Transverse colon (tissue), 4 donors: ENCODE measurements around the gene ADD1. TPM values are rescaled to one million over a fixed set of nuclear protein-coding genes. Genes with fewer than 3 reads are reported as not detected.

ENCODE experiments used
- DNase-seq: peaks from one replicate; pipeline ENCODE4 v3.0.0-alpha.2; 2019
- H3K27ac ChIP-seq, 4 donors: fragments of 200-600 bp; sonication (generic); 2 replicates each; pipeline ENCODE4 v1.5.1; 2016 to 2018; ENCODE audit warnings: inconsistent platforms in 4 of 4
- H3K27me3 ChIP-seq: fragments of 200-600 bp; sonication (generic); 2 replicates; pipeline ENCODE4 v1.5.1; 2017; ENCODE audit warnings: inconsistent platforms
- H3K36me3 ChIP-seq, 4 donors: fragments of 200-600 bp; sonication (generic); 2 replicates each; pipeline ENCODE4 v1.5.1; 2017 to 2019; ENCODE audit warnings: inconsistent platforms in 4 of 4
- H3K4me1 ChIP-seq, 4 donors: fragments of 200-600 bp; sonication (generic); 2 replicates each; pipeline ENCODE4 v1.5.1; 2017 to 2020; ENCODE audit warnings: inconsistent platforms in 4 of 4
- H3K4me3 ChIP-seq, 4 donors: fragments of 200-600 bp; sonication (generic); 1 replicate in 1 of 4; 2 replicates in 3 of 4; pipeline versions ENCODE4 v1.5.1 to v1.6.1; 2017 to 2019; ENCODE audit warnings: inconsistent platforms in 4 of 4
- H3K9me3 ChIP-seq, 2 donors: fragments of 200-600 bp; sonication (generic); 2 replicates each; pipeline ENCODE4 v1.5.1; 2017 to 2019; ENCODE audit warnings: inconsistent platforms in 2 of 2
- CTCF ChIP-seq, 5 experiments: fragments of 200-600 bp in 3 of 5; fragments of 450-650 bp in 2 of 5; sonication (generic) in 3 of 5; IDR thresholded peaks; 1 replicate in 2 of 5; 2 replicates in 3 of 5; pipeline ENCODE4 v1.5.1; 2016 to 2017; ENCODE audit warnings: antibody characterized with exemption in 5 of 5, inconsistent platforms in 3 of 5, mild to moderate bottlenecking in 2 of 5, moderate library complexity in 1 of 5
- EP300 ChIP-seq: sonication (generic); formaldehyde crosslinking; IDR thresholded peaks from one replicate; pipeline ENCODE4 v1.6.1; 2017; ENCODE audit warnings: antibody characterized with exemption, low read depth
- POLR2A ChIP-seq: fragments of 450-650 bp; IDR thresholded peaks from one replicate; pipeline ENCODE4 v1.6.1; 2016; ENCODE audit warnings: antibody characterized with exemption, mild to moderate bottlenecking, moderate library complexity
- POLR2AphosphoS5 ChIP-seq, 3 donors: sonication (generic); formaldehyde crosslinking; IDR thresholded peaks; one replicate each; pipeline ENCODE4 v1.6.1; 2016; ENCODE audit warnings: antibody characterized with exemption in 3 of 3
- WGBS, 2 donors: methylation state at CpG; one replicate each; pipeline ENCODE4 v1.1.5; 2018; ENCODE audit warnings: low coverage in 1 of 2; 5-methylcytosine and 5-hydroxymethylcytosine counted together
- in situ Hi-C, 4 donors: fragments of 200-750 bp; cut with MboI; loops; one replicate each; pipeline versions ENCODE4 v1.15.0 to v1.15.1; 2017; ENCODE audit warnings: low sequenced_read_pairs in 3 of 4, low pct_ligation_motif_present in 1 of 4, low pct_unique_long_range_greater_than_20kb in 1 of 4
- intact Hi-C: fragments of 100-400 bp; cut with DNase I; formaldehyde crosslinking; loops from one replicate; pipeline ENCODE4 v1.15.1; 2023; ENCODE audit warnings: low total_unique reads
- total RNA-seq, 4 donors: library from RNA; depleted of rRNA; stranded (reverse); fragments of >200 nt; gene quantifications; one replicate each; pipeline ENCODE4 v1.1.0, GENCODE V29; 2016

ADD1 gene
- total RNA-seq, 4 donors from 2014 or later: 218 to 392 (median 299) TPM

GRCh38 chr4:2927016-2927695 is 83.5 kb downstream of the ADD1 start:
- Histone ChIP-seq H3K4me3 (no peak overlapping the region), H3K27ac (no peak overlapping the region), H3K36me3 (peaks cover 0 to 35% (median 6%) of the 10 kb centered on the region in 4 donors), H3K4me1 (peaks cover 6 to 30% (median 20%) of the 10 kb centered on the region in 4 donors), H3K9me3 (no peaks in the 10 kb centered on the region), H3K27me3 (no peaks in the 10 kb centered on the region)
- no peak for DNase-seq
- intact Hi-C loops (no loop called here), in situ Hi-C loops (loop anchor here in 2 of 4 donors (25.0 kb wide), 1 partner anchor 165 kb away; the partner anchor contains the start of gene TNIP2 (in 2 of the 2))
- no peak for TF ChIP-seq POLR2AphosphoS5 (IDR thresholded peaks at IDR 0.05)
- no peak for TF ChIP-seq EP300
- TF ChIP-seq POLR2A: no peak
- no peak for TF ChIP-seq CTCF (IDR thresholded peaks at IDR 0.05)
- WGBS, 2 donors: 94% methylated on average over 5 to 18 of the region's 18 CpGs

- Histone ChIP-seq H3K4me1 (peaks cover 6 to 29% (median 20%) of the 10 kb centered on the region in 4 donors), H3K36me3 (peaks cover 0 to 30% (median 6%) of the 10 kb centered on the region in 4 donors), H3K4me3 (no peak overlapping the region), H3K27me3 (no peaks in the 10 kb centered on the region), H3K9me3 (no peaks in the 10 kb centered on the region), H3K27ac (no peak overlapping the region)
- DNase-seq: no peak
- WGBS, 2 donors: 97% methylated on average over 12 of the region's 12 CpGs; no CpG with 5 or more reads in 1 of the 2 donors
- no peak for TF ChIP-seq CTCF (IDR thresholded peaks at IDR 0.05)
- TF ChIP-seq EP300: no peak
- TF ChIP-seq POLR2A: no peak
- TF ChIP-seq POLR2AphosphoS5 (IDR thresholded peaks at IDR 0.05): no peak
- in situ Hi-C loops (loop anchor here in 2 of 4 donors (25.0 kb wide), 1 partner anchor 165 kb away; the partner anchor contains the start of gene TNIP2 (in 2 of the 2)), intact Hi-C loops (no loop called here)
Observed at GRCh38 chr4:2927696-2928075, 84.0 kb downstream of the ADD1 start.

GRCh38 chr4:2928242-2929176 is 84.9 kb downstream of the ADD1 start:
- in situ Hi-C loops: loop anchor here in 2 of 4 donors (25.0 kb wide), 1 partner anchor 166 kb away; the partner anchor contains the start of gene TNIP2 (in 2 of the 2)
- H3K4me3 ChIP-seq: no peak overlapping the region
- WGBS, 2 donors: 91% methylated on average over 32 of the region's 32 CpGs; no CpG with 5 or more reads in 1 of the 2 donors
- H3K27me3 ChIP-seq: no peaks in the 10 kb centered on the region
- intact Hi-C loops: no loop called here
- TF ChIP-seq CTCF (IDR thresholded peaks at IDR 0.05) (no peak), EP300 (no peak), POLR2A (no peak), POLR2AphosphoS5 (IDR thresholded peaks at IDR 0.05) (no peak)
- DNase-seq: no peak
- peaks cover 7 to 35% (median 23%) of the 10 kb centered on the region in 4 donors for H3K4me1 ChIP-seq
- no peaks in the 10 kb centered on the region for H3K9me3 ChIP-seq
- H3K27ac ChIP-seq: no peak overlapping the region
- peaks cover 0 to 27% (median 6%) of the 10 kb centered on the region in 4 donors for H3K36me3 ChIP-seq

- Histone ChIP-seq H3K27me3 (no peaks in the 10 kb centered on the region), H3K4me3 (no peak overlapping the region), H3K9me3 (no peaks in the 10 kb centered on the region), H3K4me1 (peaks cover 7 to 39% (median 28%) of the 10 kb centered on the region in 4 donors), H3K36me3 (peaks cover 0 to 27% (median 6%) of the 10 kb centered on the region in 4 donors), H3K27ac (no peak overlapping the region)
- in situ Hi-C loops: loop anchor here in 2 of 4 donors (25.0 kb wide), 1 partner anchor 167 kb away; the partner anchor contains the start of gene TNIP2 (in 2 of the 2)
- DNase-seq: no peak
- WGBS, 2 donors: 80 to 91% methylated on average over 1 to 16 of the region's 16 CpGs
- intact Hi-C loops: no loop called here
- TF ChIP-seq POLR2AphosphoS5 (IDR thresholded peaks at IDR 0.05) (no peak), EP300 (no peak), CTCF (IDR thresholded peaks at IDR 0.05) (no peak), POLR2A (no peak)
Observed at GRCh38 chr4:2929469-2929868, 85.8 kb downstream of the ADD1 start.
